Endothelial cell of umbilical vein (primary cell): ENCODE data around the gene S1PR4. TPM values are rescaled to one million over a fixed set of nuclear protein-coding genes. Genes with fewer than 3 reads are reported as not detected.

Experiments
- BruUV-seq: library from RNA; stranded (reverse); fragments of 400-500 nt; replicated peaks from 2 replicates; lab custom pipeline; 2021; lab: Mats Ljungman, UMichigan
- CTCF ChIA-PET: fragments of 300-600, 350-600 bp; sonication (Branson Sonifier 250); formaldehyde crosslinking; loops from one replicate; lab custom pipeline; 2021; ENCODE audit warnings: antibody characterized with exemption, inconsistent platforms; lab: Charles Lee
- POLR2A ChIA-PET: fragments of 300-600, 350-600 bp; sonication (Branson Sonifier 250); formaldehyde crosslinking; loops from one replicate; lab custom pipeline; 2021; ENCODE audit warnings: antibody characterized with exemption, inconsistent platforms; lab: Charles Lee
- DNase-seq: peaks from one replicate; pipeline ENCODE4 v3.0.0-alpha.2; 2011; ENCODE audit warnings: low read depth, low spot score
- FAIRE-seq: peaks from 2 replicates; lab custom pipeline; 2011; peaks lifted over from hg19 to GRCh38; lab: Jason Lieb, UNC
- H2AFZ ChIP-seq: 2 replicates; pipeline ENCODE4 v1.6.0; 2012; ENCODE audit warnings: low read depth, low read length, control low read depth, inconsistent platforms
- H3K27ac ChIP-seq: 2 replicates; pipeline ENCODE4 v1.5.1; 2011; ENCODE audit warnings: low read depth, mild to moderate bottlenecking, control low read depth, low read length, moderate library complexity; ENCODE audit not compliant: insufficient read depth
- H3K27me3 ChIP-seq, 2 experiments: 2 replicates each; pipeline versions ENCODE4 v1.6.0 to v1.6.1; 2011; ENCODE audit warnings: low read length in 2 of 2, mixed read lengths in 1 of 2; ENCODE audit not compliant: control insufficient read depth in 2 of 2, insufficient read depth in 2 of 2
- H3K36me3 ChIP-seq, 2 experiments: 2 replicates in 1 of 2; 3 replicates in 1 of 2; pipeline ENCODE4 v1.5.1; 2011; ENCODE audit warnings: low read length in 2 of 2, mild to moderate bottlenecking in 1 of 2, moderate library complexity in 1 of 2; ENCODE audit not compliant: control insufficient read depth in 2 of 2, insufficient read depth in 2 of 2; ENCODE audit errors: extremely low read depth in 1 of 2
- H3K4me1 ChIP-seq: 3 replicates; pipeline ENCODE4 v1.5.1; 2011; ENCODE audit warnings: mild to moderate bottlenecking, low read length; ENCODE audit not compliant: control insufficient read depth, insufficient read depth; ENCODE audit errors: extremely low read depth
- H3K4me2 ChIP-seq: 2 replicates; pipeline ENCODE4 v1.6.1; 2011; ENCODE audit warnings: low read length, control low read depth, mixed read lengths; ENCODE audit not compliant: insufficient read depth
- H3K4me3 ChIP-seq, 3 experiments: fragments of 200-600 bp in 1 of 3; sonication (generic), shearing (Covaris generic) in 1 of 3; replicated peaks in 1 of 3; 2 replicates each; pipeline ENCODE4 v1.5.1; 2011 to 2016; ENCODE audit warnings: control low read depth in 3 of 3, low read length in 3 of 3, mild to moderate bottlenecking in 2 of 3, inconsistent platforms in 1 of 3, low read depth in 1 of 3, moderate library complexity in 1 of 3; ENCODE audit not compliant: insufficient read depth in 1 of 3
- H3K79me2 ChIP-seq: 2 replicates; pipeline ENCODE4 v1.6.0; 2012; ENCODE audit warnings: low read length, inconsistent platforms; ENCODE audit not compliant: control insufficient read depth, insufficient read depth
- H3K9ac ChIP-seq: replicated peaks from 2 replicates; pipeline ENCODE3; 2011; ENCODE audit warnings: low read length, control low read depth; ENCODE audit not compliant: insufficient read depth; ENCODE audit errors: extremely low read depth
- H3K9me1 ChIP-seq: replicated peaks from 3 replicates; pipeline ENCODE4 v1.6.0; 2011; ENCODE audit warnings: mild to moderate bottlenecking, low read length; ENCODE audit not compliant: control insufficient read depth, insufficient read depth; ENCODE audit errors: extremely low read depth
- H3K9me3 ChIP-seq: replicated peaks from 2 replicates; pipeline ENCODE4 v1.5.1; 2012; ENCODE audit warnings: low read length, inconsistent platforms; ENCODE audit not compliant: control insufficient read depth, insufficient read depth
- H4K20me1 ChIP-seq: replicated peaks from 2 replicates; pipeline ENCODE3; 2011; ENCODE audit warnings: mild to moderate bottlenecking, low read length; ENCODE audit not compliant: control insufficient read depth, insufficient read depth; ENCODE audit errors: extremely low read depth
- CTCF ChIP-seq, 2 donors: IDR thresholded peaks; 1 replicate in 1 of 2; 2 replicates in 1 of 2; pipeline ENCODE4 v1.5.1; 2011; ENCODE audit warnings: low read length in 2 of 2, mild to moderate bottlenecking in 2 of 2, moderate library complexity in 2 of 2, control low read depth in 1 of 2, inconsistent platforms in 1 of 2, low read depth in 1 of 2; ENCODE audit not compliant: insufficient read depth in 1 of 2; ENCODE audit errors: extremely low read depth in 1 of 2
- EZH2 ChIP-seq: IDR thresholded peaks from 2 replicates; pipeline ENCODE4 v1.6.1; 2012; ENCODE audit warnings: borderline replicate concordance, low read depth, mild to moderate bottlenecking, moderate library complexity, low read length, inconsistent platforms; ENCODE audit not compliant: severe bottlenecking
- FOS ChIP-seq: IDR thresholded peaks from 2 replicates; pipeline ENCODE4 v1.6.1; 2011; ENCODE audit warnings: mild to moderate bottlenecking, low read length, moderate library complexity, borderline replicate concordance; ENCODE audit not compliant: insufficient read depth
- GATA2 ChIP-seq: IDR thresholded peaks from 2 replicates; pipeline ENCODE4 v1.7.0; 2011; ENCODE audit warnings: low read depth, mild to moderate bottlenecking, moderate library complexity, mixed read lengths, low read length; ENCODE audit not compliant: insufficient read length, insufficient read depth
- JUN ChIP-seq: IDR thresholded peaks from 2 replicates; pipeline ENCODE4 v1.6.1; 2011; ENCODE audit warnings: borderline replicate concordance, low read depth; ENCODE audit not compliant: insufficient read length, insufficient read depth
- MAX ChIP-seq: IDR thresholded peaks from 2 replicates; pipeline ENCODE4 v1.6.1; 2011; ENCODE audit not compliant: insufficient read depth, insufficient read length
- MYC ChIP-seq: IDR thresholded peaks from one replicate; pipeline ENCODE4 v1.6.1; 2011; ENCODE audit warnings: mild to moderate bottlenecking, low read depth, low read length
- POLR2A ChIP-seq: IDR thresholded peaks from 2 replicates; pipeline ENCODE4 v1.6.1; 2012; ENCODE audit warnings: low read depth, mild to moderate bottlenecking, control low read depth, low read length
- POLR2AphosphoS5 ChIP-seq: IDR thresholded peaks from 2 replicates; pipeline ENCODE4 v1.6.1; 2012; ENCODE audit warnings: low read depth, mild to moderate bottlenecking, control low read depth, low read length, moderate library complexity; ENCODE audit not compliant: insufficient read depth
- dilution Hi-C: fragments of 300-500 bp; cut with MboI; formaldehyde crosslinking; loops from one replicate; pipeline ENCODE4 v1.15.0; 2019; ENCODE audit warnings: low sequenced_read_pairs; ENCODE audit not compliant: extremely low pct_ligation_motif_present
- intact Hi-C: fragments of 100-400 bp; cut with micrococcal nuclease; formaldehyde crosslinking; loops from one replicate; pipeline ENCODE4 v1.10.0; 2022
- polyA plus RNA-seq, 4 experiments: library from polyadenylated mRNA; depleted of rRNA in 3 of 4; stranded (reverse) in 3 of 4; unstranded in 1 of 4; fragments of >200 nt; gene quantifications; 2 replicates each; pipeline versions ENCODE4 v1.2.1 to v1.2.3, GENCODE V29; 2011 to 2012; ENCODE audit warnings: missing spikeins in 1 of 4
- total RNA-seq: library from RNA; stranded (reverse); gene quantifications from 2 replicates; pipeline ENCODE4 v1.2.3, GENCODE V29; 2021

Gene S1PR4
- total and polyA plus RNA-seq, 2 donors (not counting 3 experiments of a cell fraction or from before 2014, with no cell fraction given), result 1.7 to 2.5 TPM

GRCh38 chr19:3149089-3149488 is 29.5 kb upstream of the S1PR4 start:
- Histone ChIP-seq H3K9ac (no peak overlapping the region), H3K36me3 (no peaks in the 10 kb centered on the region), H3K79me2 (no peaks in the 10 kb centered on the region), H2AFZ (no peak overlapping the region), H3K4me1 (no peaks in the 10 kb centered on the region), H3K9me1 (no peaks in the 10 kb centered on the region), H3K27ac (no peak overlapping the region), H3K4me2 (no peak overlapping the region), H3K27me3 (no peaks in the 10 kb centered on the region), H3K4me3 (no peak overlapping the region), H4K20me1 (no peaks in the 10 kb centered on the region), H3K9me3 (no peaks in the 10 kb centered on the region)
- no TSS peak for BruUV-seq
- TF ChIP-seq MAX (no peak), FOS (no peak), EZH2 (no peak), POLR2AphosphoS5 (no peak), GATA2 (no peak), JUN (no peak), POLR2A (no peak), CTCF (IDR thresholded peaks at IDR 0.05; ENCODE audit: extremely low read depth in 1 of 2, insufficient read depth in 1 of 2, low read depth in 1 of 2, low read length in 2 of 2) (no peak), MYC (no peak)
- CTCF ChIA-PET, result no interaction called here
- FAIRE-seq, result no peak
- intact Hi-C loops (no loop called here), dilution Hi-C loops (no loop called here)
- POLR2A ChIA-PET, result no interaction called here
- no peak for DNase-seq
